Neural cell (in vitro differentiated cells): Measurements from ENCODE around the gene IL9. TPM values are rescaled to one million over a fixed set of nuclear protein-coding genes. Genes with fewer than 3 reads are reported as not detected.
A peak's percentile ranks its signal among the peaks of the same experiment; 100 is the strongest.

ENCODE experiments used
- H2AFZ ChIP-seq: fragments of 200-600, 300-800 bp; sonication (generic), shearing (Covaris generic); 2 replicates; pipeline ENCODE4 v1.6.0; 2014; ENCODE audit warnings: low read depth, mild to moderate bottlenecking, antibody characterized with exemption, low read length, moderate library complexity
- H3F3A ChIP-seq: fragments of 200-600 bp; shearing (Covaris generic); 2 replicates; pipeline ENCODE4 v1.6.1; 2016; ENCODE audit warnings: mild to moderate bottlenecking, moderate library complexity, mixed read lengths, antibody characterized with exemption, low read length; ENCODE audit not compliant: insufficient read depth, poor library complexity, severe bottlenecking
- H3K27ac ChIP-seq: fragments of 200-600, 300-800 bp; sonication (generic), shearing (Covaris generic); 2 replicates; pipeline ENCODE4 v1.5.1; 2014; ENCODE audit warnings: mild to moderate bottlenecking, low read length, moderate library complexity
- H3K27me3 ChIP-seq: fragments of 300-800, 200-600 bp; sonication (generic), shearing (Covaris generic); 2 replicates; pipeline ENCODE4 v1.6.0; 2014; ENCODE audit warnings: mild to moderate bottlenecking, low read depth, low read length, moderate library complexity; ENCODE audit not compliant: insufficient read depth
- H3K36me3 ChIP-seq: fragments of 300-800, 200-600 bp; sonication (generic), shearing (Covaris generic); 2 replicates; pipeline ENCODE4 v1.5.1; 2014; ENCODE audit warnings: mild to moderate bottlenecking, antibody characterized with exemption, low read length, moderate library complexity; ENCODE audit not compliant: insufficient read depth
- H3K4me2 ChIP-seq: fragments of 300-800, 200-600 bp; sonication (generic), shearing (Covaris generic); 2 replicates; pipeline ENCODE4 v1.6.0; 2014; ENCODE audit warnings: mild to moderate bottlenecking, low read length
- H3K4me3 ChIP-seq: fragments of 300-800, 200-600 bp; sonication (generic), shearing (Covaris generic); 2 replicates; pipeline ENCODE4 v1.5.1; 2014; ENCODE audit warnings: mild to moderate bottlenecking, low read length, moderate library complexity
- H3K79me2 ChIP-seq: fragments of 200-600 bp; shearing (Covaris generic); replicated peaks from 2 replicates; pipeline ENCODE4 v1.6.0; 2014; ENCODE audit warnings: mild to moderate bottlenecking, low read length, moderate library complexity; ENCODE audit not compliant: insufficient read depth
- H3K9ac ChIP-seq: fragments of 300-800, 200-600 bp; sonication (generic), shearing (Covaris generic); 2 replicates; pipeline ENCODE4 v1.6.1; 2016; ENCODE audit warnings: mild to moderate bottlenecking, low read length, mixed read lengths
- H3K9me2 ChIP-seq: fragments of 200-600 bp; shearing (Covaris generic); 2 replicates; pipeline ENCODE4 v1.6.1; 2016; ENCODE audit warnings: mild to moderate bottlenecking, low read length, mixed read lengths; ENCODE audit not compliant: insufficient read depth
- H3K9me3 ChIP-seq: fragments of 200-600, 300-800 bp; sonication (generic), shearing (Covaris generic); 2 replicates; pipeline ENCODE4 v1.6.1; 2016; ENCODE audit warnings: mild to moderate bottlenecking, mixed run types, low read length, moderate library complexity, mixed read lengths
- H4K20me1 ChIP-seq: fragments of 200-600 bp; shearing (Covaris generic); 2 replicates; pipeline ENCODE4 v1.6.1; 2016; ENCODE audit warnings: mild to moderate bottlenecking, mixed run types; ENCODE audit not compliant: insufficient read depth
- CTCF ChIP-seq: fragments of 450-650 bp; IDR thresholded peaks from 2 replicates; pipeline ENCODE4 v1.5.1; 2014; ENCODE audit warnings: antibody characterized with exemption, mild to moderate bottlenecking, moderate library complexity; ENCODE audit not compliant: poor library complexity, severe bottlenecking
- EP300 ChIP-seq: fragments of 450-650 bp; conservative IDR thresholded peaks from 2 replicates; pipeline ENCODE4 v1.6.1; 2014; ENCODE audit warnings: antibody characterized with exemption, mild to moderate bottlenecking, moderate library complexity; ENCODE audit not compliant: poor library complexity, severe bottlenecking
- EZH2 ChIP-seq: fragments of 200-600, 300-800 bp; shearing (Covaris generic), sonication (generic); IDR thresholded peaks from 2 replicates; pipeline ENCODE4 v1.6.1; 2014; ENCODE audit warnings: antibody characterized with exemption, low read length, borderline replicate concordance, mild to moderate bottlenecking; ENCODE audit not compliant: insufficient read depth, poor library complexity, severe bottlenecking
- MXI1 ChIP-seq: fragments of 450-650 bp; conservative IDR thresholded peaks from 2 replicates; pipeline ENCODE4 v1.6.1; 2014; ENCODE audit warnings: antibody characterized with exemption, mild to moderate bottlenecking; ENCODE audit not compliant: poor library complexity, severe bottlenecking
- POLR2AphosphoS5 ChIP-seq: IDR thresholded peaks from 2 replicates; pipeline ENCODE4 v1.6.1; 2012
- RAD21 ChIP-seq: fragments of 450-650 bp; conservative IDR thresholded peaks from 2 replicates; pipeline ENCODE4 v1.6.1; 2014; ENCODE audit warnings: antibody characterized with exemption, mild to moderate bottlenecking, moderate library complexity
- REST ChIP-seq: IDR thresholded peaks from 2 replicates; pipeline ENCODE4 v1.6.1; 2012; ENCODE audit warnings: borderline replicate concordance
- SMC3 ChIP-seq: fragments of 450-650 bp; conservative IDR thresholded peaks from 2 replicates; pipeline ENCODE4 v1.6.1; 2014; ENCODE audit warnings: antibody characterized with exemption, mild to moderate bottlenecking, moderate library complexity; ENCODE audit not compliant: poor library complexity
- TAF1 ChIP-seq: IDR thresholded peaks from 2 replicates; pipeline ENCODE4 v1.6.1; 2012; ENCODE audit warnings: low read depth
- polyA plus RNA-seq: library from polyadenylated mRNA; depleted of rRNA; stranded (reverse); fragments of >200 nt; gene quantifications from 2 replicates; pipeline ENCODE4 v1.2.3, GENCODE V29; 2014

Gene IL9
- polyA plus RNA-seq, 1 donor from 2014 or later, result not detected

GRCh38 chr5:135887881-135888614 lies 7.6 kb downstream of the IL9 start:
- H4K20me1 ChIP-seq, result no peaks in the 10 kb centered on the region
- no peaks in the 10 kb centered on the region for H3K9me2 ChIP-seq
- H3K36me3 ChIP-seq, result no peaks in the 10 kb centered on the region
- TF ChIP-seq REST (no peak), TAF1 (no peak), EP300 (no peak), SMC3 (no peak), POLR2AphosphoS5 (no peak), CTCF (no peak), MXI1 (no peak), RAD21 (no peak), EZH2 (no peak)
- H3K9ac ChIP-seq, result no peak overlapping the region
- no peaks in the 10 kb centered on the region for H3K79me2 ChIP-seq
- H3K27ac ChIP-seq, result no peak overlapping the region
- H3K4me2 ChIP-seq, result no peak overlapping the region
- no peak overlapping the region for H2AFZ ChIP-seq
- no peaks in the 10 kb centered on the region for H3K9me3 ChIP-seq
- no peaks in the 10 kb centered on the region for H3K27me3 ChIP-seq
- H3F3A ChIP-seq, result no peaks in the 10 kb centered on the region
- H3K4me3 ChIP-seq, result no peak overlapping the region

- Histone ChIP-seq H3K36me3 (no peaks in the 10 kb centered on the region), H3K4me2 (no peak overlapping the region), H3K9me2 (no peaks in the 10 kb centered on the region), H3F3A (no peaks in the 10 kb centered on the region), H3K4me3 (no peak overlapping the region), H4K20me1 (no peaks in the 10 kb centered on the region), H3K9me3 (no peaks in the 10 kb centered on the region), H2AFZ (no peak overlapping the region), H3K9ac (no peak overlapping the region), H3K79me2 (no peaks in the 10 kb centered on the region), H3K27me3 (no peaks in the 10 kb centered on the region), H3K27ac (no peak overlapping the region)
- TF ChIP-seq SMC3, result peak; percentile 95
- TF ChIP-seq MXI1, result no peak
- TF ChIP-seq EP300, result no peak
- no peak for TF ChIP-seq POLR2AphosphoS5
- no peak for TF ChIP-seq TAF1
- peak; percentile 94 for TF ChIP-seq RAD21
- TF ChIP-seq EZH2, result no peak
- TF ChIP-seq CTCF, result peak; percentile 91
- TF ChIP-seq REST, result no peak
These were observed 8.2 kb downstream of the IL9 start for GRCh38 chr5:135887447-135887864.
